ENCODE data around the gene LIPC.

- no peak for TF ChIP-seq CTCF (IDR thresholded peaks at IDR 0.05; ENCODE audit: insufficient read depth, low read length, poor library complexity, severe bottlenecking)
- TF ChIP-seq EZH2phosphoT487 (conservative IDR thresholded peaks at IDR 0.05; ENCODE audit: low read length) = no peak
Observed at GRCh38 chr15:58582160-58582559, 150.4 kb downstream of the LIPC start.
